Mucosa of rectum (tissue), 2 donors: ENCODE data around the gene ARHGAP8.

ENCODE experiments used
- H3K27ac ChIP-seq, 2 donors: one replicate each; pipeline ENCODE4 v1.7.0; 2013; ENCODE audit warnings: inconsistent platforms in 2 of 2, low read depth in 2 of 2, low read length in 2 of 2
- H3K27me3 ChIP-seq, 2 donors: one replicate each; pipeline ENCODE4 v1.7.0; 2013; ENCODE audit warnings: low read length in 2 of 2; ENCODE audit not compliant: control insufficient read depth in 2 of 2, insufficient read depth in 2 of 2
- H3K36me3 ChIP-seq, 2 donors: one replicate each; pipeline ENCODE4 v1.7.0; 2013; ENCODE audit warnings: low read length in 2 of 2; ENCODE audit not compliant: control insufficient read depth in 2 of 2, insufficient read depth in 2 of 2
- H3K4me1 ChIP-seq, 2 donors: one replicate each; pipeline ENCODE4 v1.7.0; 2013; ENCODE audit warnings: low read length in 2 of 2, mild to moderate bottlenecking in 1 of 2; ENCODE audit not compliant: control insufficient read depth in 2 of 2, insufficient read depth in 2 of 2
- H3K4me3 ChIP-seq, 2 donors: one replicate each; pipeline ENCODE4 v1.7.0; 2013; ENCODE audit warnings: low read length in 2 of 2
- H3K9ac ChIP-seq, 2 donors: one replicate each; pipeline ENCODE4 v1.7.0; 2013; ENCODE audit warnings: low read length in 2 of 2, low read depth in 1 of 2, mild to moderate bottlenecking in 1 of 2
- H3K9me3 ChIP-seq, 2 donors: one replicate each; pipeline ENCODE4 v1.7.0; 2013; ENCODE audit warnings: low read length in 2 of 2; ENCODE audit not compliant: control insufficient read depth in 2 of 2
- donor health status: healthy.
- donor health status: Normal muscosa, but diverticular disease.

Gene ARHGAP8

DNA sequence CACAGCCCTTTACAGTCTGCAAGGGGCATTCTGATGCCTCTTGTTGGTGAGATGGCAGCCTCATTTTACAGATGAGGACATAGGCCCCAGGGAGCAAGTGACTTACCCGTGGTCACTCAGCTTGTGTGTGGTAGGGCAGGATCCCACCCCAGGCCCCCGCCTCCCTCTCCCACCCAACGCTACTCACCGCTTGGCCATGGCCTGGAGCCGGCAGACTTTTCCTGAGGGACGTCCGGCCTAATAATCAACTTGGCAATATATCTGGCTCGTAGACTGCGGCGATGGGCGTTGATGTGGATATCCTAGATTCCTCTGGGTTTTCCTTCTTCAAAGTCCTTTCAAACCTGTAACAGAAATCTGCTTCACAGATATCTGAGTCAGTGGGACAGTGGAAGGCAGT lies 57.1 kb downstream of the ARHGAP8 start:
- Histone ChIP-seq H3K27me3 (no peaks in the 10 kb centered on the region), H3K4me1 (no peaks in the 10 kb centered on the region), H3K9ac (no peak overlapping the region), H3K4me3 (no peak overlapping the region), H3K9me3 (no peaks in the 10 kb centered on the region), H3K27ac (no peak overlapping the region), H3K36me3 (peaks cover 0 to 8% of the 10 kb centered on the region in 2 donors)

DNA sequence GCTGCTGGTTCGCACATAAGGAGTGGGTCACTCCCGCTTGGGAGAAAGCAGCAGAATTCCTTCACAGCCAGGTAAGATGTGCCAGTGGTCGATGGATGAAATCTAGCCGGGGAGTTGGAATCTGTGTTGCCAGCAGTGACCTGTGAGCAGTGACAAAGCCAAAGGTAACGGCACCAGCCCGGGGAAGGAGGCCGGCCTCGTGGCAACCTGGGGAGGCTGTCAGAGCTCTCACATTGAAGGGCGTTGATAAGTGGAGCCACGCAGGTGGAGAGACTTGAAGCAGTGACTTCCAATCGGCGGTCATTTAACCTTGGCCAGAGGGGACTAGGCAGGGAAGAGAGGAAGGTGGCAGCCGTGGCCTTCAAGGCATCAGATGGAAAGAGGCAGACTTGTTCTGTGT lies 58.8 kb downstream of the ARHGAP8 start:
- Histone ChIP-seq H3K36me3 (peaks cover 0 to 16% of the 10 kb centered on the region in 2 donors), H3K27ac (no peak overlapping the region), H3K4me1 (no peaks in the 10 kb centered on the region), H3K27me3 (no peaks in the 10 kb centered on the region), H3K9me3 (no peaks in the 10 kb centered on the region), H3K9ac (no peak overlapping the region), H3K4me3 (no peak overlapping the region)

DNA sequence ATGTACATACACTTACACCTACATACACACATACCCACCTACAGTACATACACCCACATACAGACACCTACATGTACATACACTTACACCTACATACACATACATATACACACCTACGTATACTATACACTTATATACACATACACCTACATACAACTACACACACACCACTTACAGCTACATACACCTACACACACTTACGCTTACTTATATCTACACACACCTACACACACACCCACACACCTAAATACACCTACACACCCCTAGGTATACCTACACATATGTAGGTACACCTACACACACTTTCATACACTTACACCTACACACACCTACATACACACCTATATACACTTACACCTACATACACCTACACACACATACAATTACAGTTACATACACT lies 61.0 kb downstream of the ARHGAP8 start:
- H3K4me3 ChIP-seq, result no peak overlapping the region
- H3K27me3 ChIP-seq, result no peaks in the 10 kb centered on the region
- H3K4me1 ChIP-seq, result no peaks in the 10 kb centered on the region
- peaks cover 0 to 16% of the 10 kb centered on the region in 2 donors for H3K36me3 ChIP-seq
- no peak overlapping the region for H3K9ac ChIP-seq
- no peaks in the 10 kb centered on the region for H3K9me3 ChIP-seq
- H3K27ac ChIP-seq, result no peak overlapping the region

DNA sequence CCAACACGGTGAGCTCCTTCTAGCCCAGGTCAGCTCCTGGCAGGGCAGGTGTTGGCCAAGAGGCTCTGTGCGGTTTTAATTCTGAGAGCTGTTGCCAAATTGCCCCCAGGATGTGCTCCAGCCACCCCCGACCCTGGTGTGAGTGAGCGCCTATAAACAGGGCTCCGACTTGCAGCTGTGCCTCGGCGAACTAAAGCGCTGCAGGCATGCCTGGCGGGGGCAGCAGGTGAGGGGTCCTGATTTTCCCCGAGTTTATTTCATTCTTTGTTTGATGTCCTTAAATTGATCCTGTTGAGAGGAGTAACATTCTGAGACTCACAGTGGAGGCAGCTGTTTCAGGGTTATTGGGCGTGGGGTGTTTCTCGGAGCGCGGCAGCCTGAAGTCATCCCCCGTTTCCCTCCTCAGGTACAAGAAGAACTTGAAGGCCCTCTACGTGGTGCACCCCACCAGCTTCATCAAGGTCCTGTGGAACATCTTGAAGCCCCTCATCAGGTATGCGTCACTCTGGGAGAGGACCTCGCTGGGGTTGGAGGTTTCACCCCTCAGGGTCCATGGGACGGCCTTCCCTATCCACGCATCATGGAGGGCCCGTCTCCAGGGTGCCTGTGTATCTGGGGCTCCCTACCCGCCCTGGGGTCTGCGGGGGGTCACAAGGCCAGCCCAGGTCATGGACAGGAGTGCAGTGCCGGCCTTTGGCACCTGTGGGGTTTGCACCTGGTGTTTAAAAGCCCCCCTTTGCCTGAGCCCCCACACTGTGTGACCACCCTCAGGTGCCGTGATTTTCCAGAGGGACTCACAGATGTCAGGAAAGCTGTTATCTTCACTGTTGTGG lies 62.1 kb downstream of the ARHGAP8 start:
- Histone ChIP-seq H3K36me3 (peaks cover 0 to 16% of the 10 kb centered on the region in 2 donors), H3K4me3 (no peak overlapping the region), H3K9me3 (no peaks in the 10 kb centered on the region), H3K4me1 (no peaks in the 10 kb centered on the region), H3K27ac (no peak overlapping the region), H3K27me3 (no peaks in the 10 kb centered on the region), H3K9ac (no peak overlapping the region)

DNA sequence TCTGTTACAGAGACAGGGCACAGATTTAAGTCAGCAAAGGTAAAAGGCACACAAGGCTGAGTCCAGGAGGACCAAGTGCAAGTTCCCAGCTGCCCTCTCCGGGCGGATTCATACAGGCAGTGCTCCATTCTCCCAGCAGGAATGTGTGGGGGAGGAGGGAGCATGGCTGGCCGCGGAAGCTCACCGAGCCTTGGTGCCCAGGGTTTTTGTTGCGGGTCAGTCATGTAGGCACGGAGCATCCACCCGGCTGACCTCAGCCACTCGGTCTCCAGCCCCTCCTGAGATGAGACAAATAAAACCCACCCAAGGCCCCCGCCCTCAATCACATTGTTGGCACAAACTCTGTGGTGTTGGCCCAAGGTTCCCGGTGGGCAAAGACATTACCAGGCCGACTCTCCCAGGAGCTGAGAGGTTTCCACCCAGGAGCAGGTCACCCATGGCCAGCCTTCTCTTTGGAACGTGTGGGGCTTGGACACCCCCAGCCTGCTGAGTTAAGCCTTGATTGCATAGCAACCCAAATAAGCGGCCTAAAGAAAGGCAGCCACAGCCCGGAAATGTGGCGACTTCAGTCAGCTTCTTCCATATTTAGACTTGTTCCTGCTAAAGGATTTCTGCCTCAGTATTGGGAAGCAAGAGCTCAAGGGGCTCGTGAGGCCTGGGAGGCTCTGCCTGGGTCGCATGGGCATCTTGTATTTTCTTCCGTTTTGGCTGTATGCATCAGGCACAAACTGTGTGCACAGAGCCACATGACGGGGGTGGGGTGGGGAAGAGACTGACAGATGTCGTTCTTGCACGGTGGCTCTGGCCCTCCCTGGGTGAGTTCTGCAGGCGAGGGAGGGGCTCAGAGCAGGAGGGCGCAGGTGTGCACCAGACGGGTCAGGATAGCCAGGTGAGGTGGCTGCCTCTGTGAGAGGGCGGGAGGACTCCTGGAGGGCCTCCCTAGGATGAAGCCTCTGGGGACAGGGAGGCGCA lies 63.0 kb downstream of the ARHGAP8 start:
- Histone ChIP-seq H3K4me3 (no peak overlapping the region), H3K27ac (no peak overlapping the region), H3K9ac (no peak overlapping the region), H3K36me3 (peaks cover 0 to 16% of the 10 kb centered on the region in 2 donors), H3K4me1 (no peaks in the 10 kb centered on the region), H3K9me3 (no peaks in the 10 kb centered on the region), H3K27me3 (no peaks in the 10 kb centered on the region)

DNA sequence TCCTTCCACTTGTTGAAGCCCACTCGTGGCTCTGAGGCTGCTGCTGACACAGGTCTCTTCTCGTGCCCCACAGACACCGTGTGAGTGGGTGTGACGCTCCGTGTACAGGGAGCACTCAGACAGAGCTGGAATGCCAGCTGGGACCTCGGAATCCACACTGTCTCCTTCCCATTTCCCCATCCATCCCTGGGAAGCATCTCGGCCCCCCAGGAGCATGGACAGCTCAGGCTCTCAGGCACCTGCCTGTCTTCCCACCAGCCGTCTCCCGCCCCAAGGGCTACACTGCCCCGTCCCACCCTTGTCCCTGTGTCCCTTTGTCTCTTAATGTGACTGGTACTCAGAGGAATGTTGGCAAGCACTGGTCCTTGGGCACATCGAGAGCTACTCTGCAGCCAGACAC lies 63.8 kb downstream of the ARHGAP8 start:
- Histone ChIP-seq H3K9ac (no peak overlapping the region), H3K4me3 (no peak overlapping the region), H3K9me3 (no peaks in the 10 kb centered on the region), H3K36me3 (peaks cover 0 to 14% of the 10 kb centered on the region in 2 donors), H3K4me1 (no peaks in the 10 kb centered on the region), H3K27ac (no peak overlapping the region), H3K27me3 (no peaks in the 10 kb centered on the region)

DNA sequence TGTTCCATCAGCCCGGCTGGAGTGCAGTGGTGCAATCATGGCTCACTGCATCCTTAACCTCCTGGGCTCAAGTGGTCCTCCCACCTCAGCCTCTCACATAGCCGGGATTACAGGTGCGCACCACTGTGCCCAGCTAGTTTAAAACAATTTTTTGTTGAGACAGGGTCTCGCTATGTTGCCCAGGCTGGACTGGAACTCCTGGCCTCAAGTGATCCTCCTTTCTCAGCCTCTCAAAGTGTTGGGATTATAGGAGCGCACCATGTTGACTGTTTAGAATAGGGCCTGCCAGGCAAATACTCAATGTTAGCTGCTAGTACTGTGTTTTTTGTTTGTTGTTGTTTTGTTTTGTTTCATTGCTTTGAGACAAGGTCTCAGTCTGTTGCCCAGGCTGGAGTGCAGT lies 66.4 kb downstream of the ARHGAP8 start:
- Histone ChIP-seq H3K9me3 (no peaks in the 10 kb centered on the region), H3K4me3 (no peak overlapping the region), H3K27me3 (no peaks in the 10 kb centered on the region), H3K4me1 (no peaks in the 10 kb centered on the region), H3K36me3 (peaks cover 16 to 17% of the 10 kb centered on the region in 2 donors), H3K9ac (no peak overlapping the region), H3K27ac (no peak overlapping the region)

DNA sequence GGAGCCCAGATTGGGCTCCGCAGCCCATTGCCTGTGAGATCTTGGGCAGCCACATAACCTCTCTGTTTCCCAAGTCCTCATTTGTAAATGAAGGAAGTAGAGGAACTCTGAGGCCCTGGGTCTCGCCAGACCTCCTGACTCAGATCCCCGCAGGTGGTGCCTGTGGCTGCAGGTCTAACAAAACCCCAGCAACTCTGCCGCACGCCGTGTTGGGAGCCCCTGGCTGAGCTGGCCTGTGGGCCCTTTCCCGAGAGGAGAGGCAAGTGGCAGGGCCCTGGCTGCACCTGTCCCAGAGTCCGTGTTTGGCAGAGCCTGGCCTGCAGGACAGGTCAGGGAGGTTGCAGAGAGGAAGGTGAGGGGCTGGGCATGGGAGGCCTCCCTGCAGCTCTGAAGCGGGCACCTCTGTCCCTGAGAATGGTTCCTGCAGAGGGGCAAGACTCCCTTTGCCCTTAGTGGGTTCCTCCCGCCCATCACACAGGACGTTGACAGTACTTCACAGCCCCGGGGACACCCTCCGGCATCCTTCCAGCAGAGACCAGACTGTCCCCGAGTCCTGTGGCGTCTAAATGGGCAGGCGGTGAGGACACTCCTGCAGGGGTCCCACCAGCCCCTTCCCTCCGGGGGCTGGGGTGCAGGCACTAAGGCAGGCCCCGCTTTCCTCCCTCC lies 67.7 kb downstream of the ARHGAP8 start:
- H3K9ac ChIP-seq, result no peak overlapping the region
- H3K27me3 ChIP-seq, result no peaks in the 10 kb centered on the region
- no peak overlapping the region for H3K27ac ChIP-seq
- peaks cover 17 to 20% of the 10 kb centered on the region in 2 donors for H3K36me3 ChIP-seq
- H3K4me1 ChIP-seq, result no peaks in the 10 kb centered on the region
- no peaks in the 10 kb centered on the region for H3K9me3 ChIP-seq
- no peak overlapping the region for H3K4me3 ChIP-seq

DNA sequence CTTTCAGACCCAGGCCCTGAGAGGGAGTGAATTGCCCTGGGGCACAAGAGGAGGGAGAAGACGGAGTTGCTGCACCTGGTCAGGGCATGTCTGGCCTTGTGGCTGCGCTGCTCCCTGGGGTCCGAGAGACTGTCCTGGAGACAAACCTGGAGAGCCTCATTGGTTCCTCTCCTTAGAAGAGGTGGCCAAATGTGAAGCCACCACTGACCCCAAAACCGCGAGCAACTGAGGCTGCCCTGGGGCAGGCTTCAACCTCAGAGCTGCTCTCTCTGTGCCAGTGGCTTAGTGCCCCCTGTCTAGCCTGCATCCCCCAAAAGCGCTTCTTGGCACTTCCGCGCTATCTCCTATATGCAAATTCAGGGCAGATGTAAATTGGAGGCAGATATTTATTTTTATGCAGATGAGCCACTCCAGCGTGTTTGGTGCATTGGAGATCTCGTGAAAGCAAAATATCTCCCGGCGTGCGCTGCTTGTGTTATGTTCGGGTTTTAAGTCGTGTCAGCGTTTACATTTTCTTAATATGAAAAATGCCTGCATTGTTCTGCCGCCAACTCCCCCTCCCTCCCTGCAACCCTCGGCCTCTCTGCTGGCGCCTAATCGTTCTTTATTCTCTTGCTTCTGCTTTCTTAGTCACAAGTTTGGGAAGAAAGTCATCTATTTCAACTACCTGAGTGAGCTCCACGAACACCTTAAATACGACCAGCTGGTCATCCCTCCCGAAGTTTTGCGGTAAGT lies 69.5 kb downstream of the ARHGAP8 start:
- Histone ChIP-seq H3K9me3 (no peaks in the 10 kb centered on the region), H3K4me3 (no peak overlapping the region), H3K27ac (no peak overlapping the region), H3K9ac (no peak overlapping the region), H3K27me3 (no peaks in the 10 kb centered on the region), H3K4me1 (no peaks in the 10 kb centered on the region), H3K36me3 (peaks cover 16 to 18% of the 10 kb centered on the region in 2 donors)
